Limb (tissue), 2 donors: ENCODE data around the gene USP9X.
"Not testable (repeated sequence)": the region's sequence is repeated elsewhere in the genome, so short reads cannot be mapped to it uniquely, and the experiment has no call there.

Experiments
- DNase-seq, 2 donors: peaks; one replicate each; pipeline ENCODE4 v3.0.0-alpha.2; 2016; ENCODE audit errors: extremely low spot score in 2 of 2

Gene USP9X, protein sequence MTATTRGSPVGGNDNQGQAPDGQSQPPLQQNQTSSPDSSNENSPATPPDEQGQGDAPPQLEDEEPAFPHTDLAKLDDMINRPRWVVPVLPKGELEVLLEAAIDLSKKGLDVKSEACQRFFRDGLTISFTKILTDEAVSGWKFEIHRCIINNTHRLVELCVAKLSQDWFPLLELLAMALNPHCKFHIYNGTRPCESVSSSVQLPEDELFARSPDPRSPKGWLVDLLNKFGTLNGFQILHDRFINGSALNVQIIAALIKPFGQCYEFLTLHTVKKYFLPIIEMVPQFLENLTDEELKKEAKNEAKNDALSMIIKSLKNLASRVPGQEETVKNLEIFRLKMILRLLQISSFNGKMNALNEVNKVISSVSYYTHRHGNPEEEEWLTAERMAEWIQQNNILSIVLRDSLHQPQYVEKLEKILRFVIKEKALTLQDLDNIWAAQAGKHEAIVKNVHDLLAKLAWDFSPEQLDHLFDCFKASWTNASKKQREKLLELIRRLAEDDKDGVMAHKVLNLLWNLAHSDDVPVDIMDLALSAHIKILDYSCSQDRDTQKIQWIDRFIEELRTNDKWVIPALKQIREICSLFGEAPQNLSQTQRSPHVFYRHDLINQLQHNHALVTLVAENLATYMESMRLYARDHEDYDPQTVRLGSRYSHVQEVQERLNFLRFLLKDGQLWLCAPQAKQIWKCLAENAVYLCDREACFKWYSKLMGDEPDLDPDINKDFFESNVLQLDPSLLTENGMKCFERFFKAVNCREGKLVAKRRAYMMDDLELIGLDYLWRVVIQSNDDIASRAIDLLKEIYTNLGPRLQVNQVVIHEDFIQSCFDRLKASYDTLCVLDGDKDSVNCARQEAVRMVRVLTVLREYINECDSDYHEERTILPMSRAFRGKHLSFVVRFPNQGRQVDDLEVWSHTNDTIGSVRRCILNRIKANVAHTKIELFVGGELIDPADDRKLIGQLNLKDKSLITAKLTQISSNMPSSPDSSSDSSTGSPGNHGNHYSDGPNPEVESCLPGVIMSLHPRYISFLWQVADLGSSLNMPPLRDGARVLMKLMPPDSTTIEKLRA (N-terminal part only)

DNA sequence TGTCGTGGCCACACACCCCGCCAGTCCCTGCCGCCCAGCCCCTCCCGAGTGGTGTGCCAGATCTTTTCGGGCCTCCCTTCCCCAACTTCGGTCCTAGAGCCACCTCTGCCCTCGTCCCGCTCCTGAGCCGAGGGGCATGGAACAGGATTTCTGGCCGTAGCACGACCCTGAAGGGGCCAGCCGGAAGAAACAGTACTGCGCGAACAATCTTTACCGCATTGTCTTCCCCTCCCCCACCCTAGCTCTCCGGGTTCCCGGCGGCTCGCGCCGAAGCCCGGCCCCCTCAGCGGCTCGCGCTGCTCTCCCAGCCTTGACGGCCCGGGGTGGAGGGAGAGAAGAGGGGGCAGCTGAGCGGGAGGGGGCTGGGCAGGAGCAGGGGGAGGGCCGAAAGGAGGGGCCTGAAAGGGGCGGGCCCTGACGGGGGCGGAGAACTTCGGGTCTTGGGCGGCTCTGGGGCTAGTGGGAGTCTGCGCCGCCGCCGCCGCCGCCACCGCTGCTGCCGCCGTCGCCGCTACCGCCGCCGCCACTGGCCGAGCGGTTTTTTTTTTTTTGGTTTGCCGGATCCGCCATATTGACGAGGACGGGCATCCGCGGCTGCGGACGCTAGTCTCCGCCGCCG lies at the start of gene USP9X:
Gene USP9X (plus strand): TSS at position 553 of the 619 bp plus-strand sequence. CDS start 38,184 bp downstream, outside the sequence.
- peak; percentile 87 to 93 for DNase-seq

DNA sequence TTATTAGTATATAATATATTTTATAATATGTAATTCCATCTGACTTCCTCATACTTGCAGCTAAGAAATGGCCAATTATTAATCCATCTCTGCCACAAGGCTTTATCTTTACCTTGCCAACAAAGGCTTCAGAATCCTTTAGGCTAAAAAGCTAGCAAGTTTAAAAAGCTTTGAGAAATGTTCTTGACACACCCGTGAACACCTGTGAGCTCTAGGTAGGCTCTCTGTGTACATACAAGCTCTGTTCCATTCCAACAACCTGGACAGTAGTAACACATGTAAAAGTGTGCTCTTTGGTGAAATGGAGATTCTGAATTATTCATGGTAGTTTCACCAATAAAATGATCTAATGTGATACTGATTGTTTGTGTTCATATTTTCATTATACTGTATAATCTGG lies 49.7 kb upstream of the USP9X start:
- DNase-seq = no peak

DNA sequence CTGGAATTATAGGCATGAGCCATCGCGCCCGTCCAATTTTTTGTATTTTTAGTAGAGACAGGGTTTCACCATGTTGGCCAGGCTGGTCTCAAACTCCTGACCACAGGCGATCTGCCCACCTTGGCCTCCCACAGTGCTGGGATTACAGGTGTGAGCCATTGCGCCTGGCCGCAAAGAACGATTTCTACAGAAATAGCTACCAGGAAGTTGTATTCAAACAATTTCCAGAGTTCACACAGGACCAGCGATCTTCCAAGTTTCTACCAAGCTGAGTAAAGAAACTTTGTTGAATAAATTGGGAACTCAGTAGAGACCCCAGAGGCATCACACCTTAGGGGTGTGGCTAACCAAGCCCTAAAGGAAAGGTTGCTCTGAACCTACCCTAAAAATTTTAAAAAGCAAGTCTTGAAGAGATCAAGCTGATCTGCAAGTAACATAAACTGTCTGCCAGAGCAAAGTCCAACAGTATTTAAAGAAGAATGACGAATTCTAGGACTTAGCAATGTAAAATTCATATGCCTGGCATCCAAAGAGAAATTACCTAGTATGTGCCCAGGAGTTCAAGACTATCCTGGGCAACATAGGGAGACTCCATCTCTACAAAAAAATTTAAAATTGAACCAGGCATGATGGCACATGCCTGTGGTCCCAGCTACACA lies 48.4 kb upstream of the USP9X start:
- DNase-seq = no peak

DNA sequence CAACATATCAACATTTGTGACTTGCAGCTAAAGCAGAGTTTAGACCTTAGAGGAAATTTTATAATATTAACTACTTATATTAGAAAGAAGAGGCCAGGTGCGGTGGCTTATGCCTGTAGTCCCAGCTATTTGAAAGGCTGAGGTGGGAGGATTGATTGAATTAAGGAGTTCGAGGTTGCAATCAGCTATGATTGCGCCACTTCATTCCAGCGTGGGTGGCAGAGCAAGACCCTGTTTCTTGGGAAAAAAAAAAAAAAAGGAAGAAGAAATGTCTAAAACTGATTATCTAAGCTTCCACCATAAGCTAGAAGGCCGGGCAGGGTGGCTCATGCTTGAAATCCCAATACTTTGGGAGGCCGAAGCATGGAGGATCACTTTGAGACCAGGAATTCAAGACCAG lies 42.0 kb upstream of the USP9X start:
- no peak for DNase-seq

DNA sequence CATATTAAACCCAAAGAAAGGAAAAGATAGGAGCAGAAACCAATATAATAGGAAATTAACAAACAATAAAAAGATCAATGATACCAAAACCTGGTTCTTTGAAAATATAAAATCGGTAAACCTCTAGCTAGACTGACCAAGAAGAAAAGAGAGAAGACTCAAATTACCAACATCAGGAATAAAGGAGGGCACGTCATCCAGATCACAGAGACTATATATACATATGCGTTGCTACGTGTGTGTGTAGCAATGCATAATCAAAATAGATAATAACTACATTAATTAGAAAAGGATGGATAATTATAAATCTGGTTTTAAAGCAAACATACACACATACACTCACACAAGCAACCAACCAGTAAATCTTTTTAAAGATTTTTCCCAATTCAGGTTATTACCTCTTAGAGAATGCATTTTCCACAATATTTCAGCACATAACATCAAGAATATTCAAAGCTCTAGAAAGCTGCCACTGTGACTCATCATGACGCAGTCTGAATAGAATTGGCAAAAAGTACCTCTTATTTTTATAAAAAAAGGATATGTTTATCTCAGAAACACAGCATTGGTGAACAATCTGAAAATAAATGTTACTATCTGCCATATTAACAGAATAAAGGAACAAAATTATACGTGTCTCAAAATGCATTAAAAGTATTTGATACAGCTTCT lies 41.4 kb upstream of the USP9X start:
- no peak for DNase-seq

DNA sequence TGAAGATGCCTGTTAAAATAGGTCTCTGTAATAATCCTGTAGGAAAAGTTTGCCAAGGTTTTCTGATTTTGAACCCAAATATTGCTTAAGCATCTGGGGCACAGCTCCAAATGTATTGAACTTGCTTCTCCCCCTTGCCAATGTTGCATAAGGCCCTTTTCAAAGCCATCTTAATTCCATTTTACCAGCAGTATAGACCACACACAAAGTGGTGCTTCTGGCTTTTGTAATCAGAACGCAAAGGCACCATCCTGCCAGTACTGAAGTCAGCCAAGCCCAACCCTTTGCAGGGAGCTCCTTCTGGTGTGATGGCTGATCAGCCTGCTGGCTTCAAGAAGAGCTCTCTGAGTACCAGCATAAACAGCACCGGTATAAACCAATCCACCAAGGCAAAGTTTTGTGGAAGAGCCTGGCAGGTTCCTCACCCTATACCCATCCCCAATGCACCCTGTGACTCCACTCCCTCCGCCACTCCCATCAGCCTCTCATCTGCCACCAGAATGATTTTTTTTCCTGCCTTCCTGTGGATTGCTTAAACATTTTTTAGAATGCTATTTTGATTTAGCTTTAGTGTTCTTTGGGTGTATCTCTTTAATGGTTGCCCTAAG lies 39.2 kb upstream of the USP9X start:
- no peak for DNase-seq

DNA sequence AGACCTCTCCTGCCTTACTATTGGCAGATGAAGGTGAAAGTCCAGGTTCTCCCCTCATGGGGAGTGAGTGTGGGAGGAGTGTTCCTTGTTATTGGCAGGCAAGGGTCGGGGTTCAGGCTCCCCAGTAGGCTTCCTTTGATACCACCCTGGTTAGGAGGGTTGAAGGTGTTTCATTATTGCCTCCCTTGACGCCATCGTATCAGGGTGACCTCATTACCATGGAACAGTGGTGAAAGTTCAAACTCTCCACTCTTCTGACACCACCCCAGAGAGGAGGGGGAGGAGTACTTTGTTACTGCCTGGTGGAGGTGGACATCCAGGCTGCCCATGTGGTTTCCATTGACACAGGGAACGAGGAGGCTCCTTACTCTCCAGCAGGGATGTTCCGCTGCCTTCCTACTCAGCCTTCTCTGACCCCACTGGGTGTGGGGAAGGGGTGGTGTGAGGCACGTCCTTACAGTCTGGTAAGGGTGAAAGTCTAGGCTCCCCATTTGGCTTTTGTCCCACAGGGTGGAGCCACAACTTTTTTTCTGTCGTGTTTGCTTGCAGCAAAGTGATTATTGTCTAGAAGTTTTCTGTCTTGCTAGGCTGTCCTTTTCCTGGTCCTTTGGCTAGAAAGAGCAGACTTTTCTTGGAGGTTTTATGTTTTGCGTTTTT lies 37.2 kb upstream of the USP9X start:
- DNase-seq = no peak

DNA sequence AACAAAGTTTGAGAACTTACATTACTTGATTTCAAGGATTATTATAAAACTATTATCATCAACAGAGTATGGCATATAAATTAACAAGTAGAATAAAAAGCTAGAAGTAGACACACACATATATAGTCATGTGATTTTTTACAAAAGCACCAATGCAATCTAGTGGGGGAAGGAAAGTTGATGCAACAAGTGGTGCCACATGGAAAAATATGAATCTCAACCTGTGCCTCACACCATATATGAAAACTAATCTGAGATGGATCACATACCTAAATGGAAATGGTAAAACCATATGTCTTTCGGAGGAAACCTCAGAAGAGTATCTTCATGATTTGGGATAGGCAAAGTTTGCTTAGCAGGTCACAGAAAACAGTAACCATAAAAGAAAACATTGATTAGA lies 34.9 kb upstream of the USP9X start:
- no peak for DNase-seq

DNA sequence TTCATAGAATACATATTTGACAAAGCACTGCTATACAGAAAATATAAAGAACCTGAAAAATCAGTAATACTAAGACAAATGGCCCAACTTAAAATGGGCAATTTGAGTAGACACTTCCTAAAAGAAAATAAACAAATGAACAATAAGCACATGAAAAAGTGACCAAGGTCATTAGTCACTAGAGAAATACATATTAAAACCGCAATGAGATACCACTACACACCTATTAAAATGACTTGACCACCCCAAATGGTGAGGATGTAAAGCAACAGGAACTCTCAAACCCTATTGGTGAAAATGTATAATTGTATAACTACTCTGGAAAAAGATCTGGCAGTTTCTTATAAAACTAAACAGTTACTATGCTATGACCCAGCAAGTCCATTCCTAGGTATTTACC lies 34.0 kb upstream of the USP9X start:
- DNase-seq = no peak

DNA sequence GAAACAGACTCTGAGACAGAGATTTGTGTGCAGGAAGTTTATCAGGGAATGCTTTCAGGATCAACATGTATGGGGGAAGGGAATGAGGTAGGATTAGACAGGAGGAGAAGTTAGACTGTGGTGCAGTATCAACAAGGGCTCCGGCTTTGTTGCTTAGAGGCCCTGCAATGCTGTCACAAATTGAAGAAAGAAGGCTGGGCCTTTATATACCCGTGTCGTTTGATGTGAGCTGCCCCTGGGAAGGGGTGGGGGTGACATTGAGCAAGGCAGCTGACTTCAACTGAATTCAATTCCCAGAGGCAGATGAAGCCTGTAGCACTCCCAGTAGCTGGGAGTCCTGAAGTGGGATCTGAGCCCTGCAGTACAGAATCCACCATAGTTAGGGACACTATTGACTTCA lies 29.5 kb upstream of the USP9X start:
- no peak for DNase-seq

DNA sequence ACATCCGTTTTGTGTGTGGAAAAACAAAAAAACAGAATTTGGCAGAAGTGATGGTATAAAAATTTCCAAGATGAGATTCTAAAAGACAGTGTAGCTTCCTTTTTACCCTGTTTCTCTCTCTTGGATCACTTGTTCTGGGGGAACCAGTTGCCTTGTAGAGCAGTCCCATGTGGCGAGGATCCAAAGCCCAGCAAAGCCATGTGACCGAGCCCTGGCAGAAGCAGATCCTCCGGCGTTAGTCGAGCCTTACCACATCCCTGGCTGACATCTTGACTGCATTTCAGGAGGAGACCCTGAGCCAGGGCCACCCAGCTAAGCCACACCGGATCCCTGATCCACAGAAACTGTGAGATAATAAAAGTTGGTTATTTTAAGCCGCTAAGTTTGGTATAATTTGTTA lies 22.0 kb upstream of the USP9X start:
- not testable (repeated sequence) for DNase-seq

DNA sequence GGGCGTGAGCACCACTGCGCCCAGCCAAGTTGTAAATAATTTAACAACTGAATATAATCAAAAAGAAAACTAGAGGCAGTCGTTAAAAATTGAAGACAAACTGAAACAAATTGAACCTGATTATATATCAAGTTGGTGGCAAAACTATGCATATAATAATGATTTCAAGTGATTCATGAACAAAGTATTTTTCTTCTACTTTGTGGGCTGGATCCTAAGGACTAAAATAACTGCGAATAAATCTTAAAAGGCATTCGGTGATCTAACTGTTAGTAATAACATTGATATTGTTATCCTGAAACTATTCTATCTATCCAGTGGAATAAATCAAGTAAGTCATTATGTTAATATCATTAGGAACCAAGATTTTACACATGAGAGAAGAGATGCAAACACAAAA lies 21.2 kb upstream of the USP9X start:
- no peak for DNase-seq

DNA sequence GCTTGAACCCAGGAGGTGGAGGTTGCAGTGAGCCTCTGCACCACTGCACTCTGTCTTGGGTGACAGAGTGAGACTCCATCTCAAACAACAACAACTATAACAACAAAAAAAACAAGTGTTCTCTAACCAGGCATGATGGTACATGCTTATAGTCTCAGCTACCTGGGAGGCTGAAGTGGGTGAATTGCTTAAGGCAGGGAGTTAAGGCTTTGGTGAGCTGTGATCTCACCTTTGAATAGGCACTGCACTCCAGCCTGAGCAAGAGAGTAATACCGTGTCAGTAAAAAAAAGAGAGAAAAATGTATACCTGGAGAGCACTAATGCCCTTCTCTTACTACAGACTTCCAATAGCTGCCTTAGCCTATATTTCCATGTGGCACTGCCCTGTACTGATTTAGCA lies 18.9 kb upstream of the USP9X start:
- DNase-seq = no peak

DNA sequence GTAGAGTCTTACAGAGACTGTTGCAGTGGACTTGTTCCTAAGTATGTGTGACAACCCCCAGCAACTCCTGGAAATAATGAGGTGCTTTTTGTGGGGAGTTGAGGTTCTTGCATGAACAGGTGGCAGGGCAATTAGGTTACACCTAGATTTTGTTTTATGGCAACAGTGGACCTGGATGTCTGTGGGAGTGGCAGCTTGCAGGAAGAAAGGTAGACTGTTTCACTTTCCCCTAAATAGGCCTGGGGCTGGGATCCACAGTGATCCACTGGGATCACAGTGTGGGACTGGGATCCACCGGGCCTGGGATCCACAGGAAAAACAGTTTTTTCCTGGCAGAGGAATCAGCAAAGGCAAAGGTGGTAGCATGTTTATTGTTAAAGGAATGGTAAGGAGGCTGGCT lies 18.3 kb upstream of the USP9X start:
- no peak for DNase-seq

DNA sequence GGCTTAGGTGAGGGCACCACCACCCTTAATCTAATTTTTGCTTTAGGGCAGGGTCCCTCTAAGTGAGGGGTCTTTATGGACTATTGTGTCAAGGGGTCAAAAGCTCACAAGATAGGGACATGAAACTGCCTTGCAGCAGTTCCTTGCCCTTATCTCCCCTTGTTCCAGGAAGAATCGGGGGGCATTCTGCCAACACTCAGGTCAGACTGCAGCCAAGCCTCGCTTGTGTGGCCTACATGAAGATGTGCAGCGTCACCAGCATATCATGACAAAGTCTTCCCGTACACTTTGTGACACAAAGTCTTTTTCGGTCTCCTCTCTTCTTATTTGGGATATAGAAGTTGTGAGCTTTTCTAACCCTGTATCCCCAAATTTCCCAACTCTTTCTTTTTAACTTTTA lies 17.5 kb upstream of the USP9X start:
- no peak for DNase-seq

DNA sequence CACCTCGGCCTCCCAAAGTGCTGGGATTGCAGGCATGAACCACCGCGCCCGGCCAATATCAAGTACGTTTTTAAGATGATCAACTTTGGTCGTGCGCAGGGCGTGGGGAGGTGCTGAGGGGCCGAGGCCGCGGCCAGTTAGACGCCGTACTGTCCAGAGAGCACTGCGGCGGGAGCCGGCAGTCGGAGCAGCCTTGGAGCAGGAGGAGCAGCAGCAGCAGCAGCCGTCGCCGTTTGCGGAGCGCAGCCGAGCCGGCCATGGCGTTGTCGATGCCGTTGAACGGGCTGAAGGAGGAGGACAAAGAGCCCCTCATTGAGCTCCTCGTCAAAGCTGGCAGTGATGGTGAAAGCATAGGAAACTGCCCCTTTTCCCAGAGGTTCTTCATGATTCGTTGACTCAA lies 8.5 kb upstream of the USP9X start:
- DNase-seq = no peak

DNA sequence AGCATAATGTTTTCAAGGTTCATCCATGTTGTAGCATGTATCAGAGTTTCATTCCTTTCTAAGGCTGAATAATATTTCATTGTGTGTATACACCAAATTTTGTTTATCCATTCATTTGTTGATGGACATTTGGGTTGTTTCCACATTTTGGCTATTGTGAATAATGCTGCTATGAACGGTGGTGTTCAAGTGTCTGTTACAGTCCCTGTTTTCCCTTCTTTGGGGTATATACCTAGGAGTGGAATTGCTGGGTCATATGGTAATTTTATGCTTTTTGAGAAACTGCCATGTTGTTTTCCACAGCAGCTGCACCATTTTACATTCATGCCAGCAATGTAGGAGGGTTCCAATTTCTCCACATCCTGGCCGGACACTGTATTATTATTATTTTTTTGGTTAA lies 3.4 kb upstream of the USP9X start:
- no peak for DNase-seq

DNA sequence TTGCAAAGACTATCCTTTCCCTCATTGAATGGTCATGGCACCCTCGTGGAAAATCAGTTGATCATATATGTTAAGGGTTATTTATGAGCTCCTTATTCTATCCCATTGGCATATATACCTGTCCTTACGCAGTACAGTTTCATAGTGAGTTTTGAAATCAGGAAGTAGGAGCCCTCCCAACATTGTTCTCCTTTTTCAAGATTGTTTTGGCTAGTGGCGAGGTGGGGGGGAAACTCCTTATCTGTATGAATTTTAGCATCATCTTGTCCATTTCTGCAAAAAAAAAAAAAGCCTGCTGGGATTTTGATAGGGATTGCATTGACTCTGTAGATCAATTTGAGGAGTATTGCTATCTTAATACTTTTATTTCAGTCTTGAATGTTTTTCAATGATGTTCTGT lies 2.5 kb upstream of the USP9X start:
- DNase-seq = no peak

DNA sequence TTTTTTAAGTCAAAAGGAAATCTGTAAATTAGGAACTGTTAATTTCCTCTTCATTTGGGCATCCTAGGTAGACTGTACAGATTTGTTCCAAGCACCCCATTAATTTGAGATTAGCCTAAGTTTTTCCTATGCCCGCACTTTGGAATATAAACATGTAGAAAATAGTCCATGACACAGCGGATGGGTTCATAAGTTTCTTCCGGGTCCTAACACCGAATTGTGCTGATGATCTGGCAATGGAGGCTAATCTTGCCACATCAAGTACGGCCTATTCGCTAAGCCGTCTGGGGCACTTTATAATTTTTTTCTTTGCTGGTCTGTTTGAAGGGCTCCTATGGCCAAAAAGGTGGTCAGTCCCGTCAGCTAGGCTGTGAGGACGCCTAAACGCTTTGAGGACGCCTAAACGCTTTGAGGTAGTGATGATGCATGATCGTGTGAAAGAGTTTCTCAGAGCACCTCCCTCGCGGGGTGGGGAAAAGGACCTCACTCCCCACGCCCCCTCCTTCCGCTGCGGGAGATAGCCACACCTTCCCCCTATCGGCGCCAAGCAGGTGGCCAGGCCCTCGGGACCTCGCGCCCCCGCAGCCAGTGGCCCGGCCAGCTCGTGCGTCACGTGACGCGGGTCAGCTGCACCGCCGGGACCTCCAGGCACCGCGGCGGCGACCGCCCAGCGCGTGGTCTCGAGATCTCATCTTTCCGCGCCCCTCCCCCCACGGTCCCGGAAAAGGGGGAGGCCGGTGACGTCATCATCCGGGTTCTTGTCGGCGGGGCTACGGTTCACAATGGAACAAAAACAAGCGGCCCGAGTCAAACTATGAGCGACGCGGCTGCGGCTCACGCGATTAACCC lies 977 bp upstream of the USP9X start:
- peak; percentile 88 to 96 for DNase-seq
